Activated T-helper 1 cell treated with anti-CD3 and anti-CD28 coated beads, Interleukin-2, amount 50 U/mL, for 16 hours (primary cell): Measurements from ENCODE around the gene CYP27C1.

Experiments
- DNase-seq, 2 donors: peaks; one replicate each; pipeline ENCODE4 v3.0.0-alpha.2; 2020; ENCODE audit warnings: low read depth in 1 of 2, low spot score in 1 of 2

The CYP27C1 gene

GRCh38 chr2:127155028-127155581 is 65.0 kb downstream of the CYP27C1 start:
- no peak for DNase-seq

- DNase-seq, result no peak
Observed at GRCh38 chr2:127154396-127154795, 65.7 kb downstream of the CYP27C1 start.

DNA sequence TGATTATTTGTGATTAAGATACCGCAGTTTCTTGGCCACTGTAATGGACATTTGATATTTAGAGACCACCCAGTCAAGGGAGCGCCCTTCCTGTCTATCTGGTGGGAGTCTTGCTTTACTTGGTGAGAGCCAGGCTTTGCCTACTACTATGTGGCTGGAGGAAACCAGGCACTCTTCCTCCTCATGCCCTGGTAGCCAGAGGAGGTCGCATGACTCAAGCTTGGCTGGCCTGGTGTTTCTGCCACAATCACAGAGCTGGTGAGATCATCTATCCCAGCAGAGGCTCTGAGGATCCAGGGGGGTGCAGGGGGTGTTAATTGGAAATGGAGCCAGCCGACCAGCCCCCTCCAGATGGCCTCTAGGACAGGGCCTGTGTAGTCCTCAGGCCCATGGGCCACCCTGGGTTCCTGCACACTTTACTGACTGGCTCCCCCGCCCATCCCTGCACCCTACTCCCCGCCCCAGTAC is 66.4 kb downstream of the CYP27C1 start:
- DNase-seq, result no peak

- no peak for DNase-seq
Observed at GRCh38 chr2:127150996-127151395, 69.1 kb downstream of the CYP27C1 start.

DNA sequence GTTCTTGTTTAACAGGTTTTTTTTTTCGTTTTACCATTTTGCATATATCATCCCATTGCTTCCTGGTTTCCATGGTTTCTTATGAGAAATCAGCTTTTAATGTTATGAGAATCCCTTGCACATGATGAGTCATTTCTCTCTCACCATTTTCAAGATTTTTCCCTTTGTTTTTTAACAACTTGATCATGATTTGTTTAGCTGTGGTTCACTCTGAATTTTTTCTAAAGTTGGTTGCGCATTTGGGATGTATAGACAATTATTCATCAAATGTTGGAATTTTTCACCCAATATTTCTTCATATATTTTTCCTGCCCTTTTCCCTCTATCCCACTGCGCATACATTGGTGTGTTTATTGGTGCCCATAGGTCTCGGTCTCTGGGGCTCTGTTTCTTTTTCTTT is 70.7 kb downstream of the CYP27C1 start:
- DNase-seq, result no peak

- DNase-seq, result no peak
Observed at GRCh38 chr2:127146820-127147502, 73.1 kb downstream of the CYP27C1 start.

DNA sequence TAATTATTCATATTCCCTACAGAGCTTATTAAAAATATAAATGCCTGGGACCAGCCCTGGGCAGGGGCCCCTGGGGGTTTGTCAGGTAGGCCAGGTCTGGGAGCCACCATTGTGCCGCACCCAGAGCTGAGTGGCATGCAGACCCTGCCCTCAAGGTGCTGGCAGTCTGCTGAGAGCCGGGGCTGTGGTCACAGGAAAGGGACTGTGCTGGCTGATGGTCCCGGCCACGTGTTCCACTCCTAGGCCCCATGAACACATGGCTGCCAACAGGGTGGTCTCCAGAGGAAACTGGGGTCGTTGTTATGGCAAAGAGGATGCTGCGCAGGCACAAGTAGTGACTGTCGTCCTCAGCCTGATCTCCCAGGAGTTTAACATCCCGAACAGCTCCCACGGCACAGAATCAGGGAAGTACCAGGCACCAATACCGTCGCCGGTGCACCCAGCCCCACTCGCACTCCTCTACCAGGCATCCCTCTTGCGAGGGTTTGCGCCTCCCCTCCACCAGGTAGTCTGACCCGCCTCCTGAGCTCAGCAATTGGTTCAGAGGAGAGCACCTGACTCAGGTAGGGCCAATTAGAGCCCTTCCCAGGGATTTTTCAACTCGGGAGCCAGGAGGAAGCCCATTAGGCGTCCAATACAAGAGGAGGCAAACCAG is 73.9 kb downstream of the CYP27C1 start:
- DNase-seq, result no peak

GRCh38 chr2:127145280-127145895 is 74.7 kb downstream of the CYP27C1 start:
- DNase-seq, result no peak

DNA sequence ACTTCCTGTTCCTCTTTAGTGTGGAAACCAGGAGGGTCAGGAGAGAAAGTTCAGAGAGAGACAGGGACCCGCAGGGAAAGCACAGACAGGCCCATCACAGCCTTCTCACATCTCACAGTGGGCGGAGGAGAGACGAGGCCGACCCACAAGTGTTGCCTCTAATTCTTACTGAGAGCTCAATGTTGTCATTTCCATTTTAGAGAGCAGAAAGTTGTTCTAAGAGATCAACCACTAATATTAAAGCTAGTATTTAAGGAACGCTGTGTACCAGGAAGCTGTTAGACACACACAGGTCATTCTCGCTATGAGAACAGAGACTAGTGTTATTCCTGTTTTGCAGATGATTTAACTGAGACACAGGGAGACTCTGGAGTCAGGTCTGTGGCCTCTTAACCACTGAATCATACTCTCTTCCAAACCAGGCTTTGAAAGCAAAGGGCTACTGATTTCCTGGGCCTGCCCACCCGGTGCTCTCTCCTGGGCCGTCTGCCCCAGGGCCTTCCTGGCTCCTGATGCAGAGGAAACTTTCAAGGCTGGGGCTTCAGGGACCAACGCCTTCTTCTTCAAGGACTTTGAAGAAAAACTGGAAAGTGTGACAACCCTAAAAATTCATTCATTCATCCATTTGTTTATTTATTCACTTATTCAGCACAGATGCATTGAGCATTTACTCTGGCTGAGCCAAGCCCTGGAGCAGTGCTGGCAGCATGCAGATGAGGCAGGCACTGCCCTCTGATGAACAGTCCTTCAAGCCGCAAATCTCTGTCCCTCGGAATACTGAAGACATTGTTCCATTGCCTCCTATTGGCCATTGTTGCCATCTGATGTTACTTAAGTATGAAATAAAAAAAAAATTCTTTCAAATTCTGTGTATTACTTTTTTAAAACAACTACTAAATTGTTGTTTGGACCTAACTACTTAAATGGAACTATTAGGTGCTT is 76.0 kb downstream of the CYP27C1 start:
- no peak for DNase-seq

GRCh38 chr2:127142663-127143630 is 77.2 kb downstream of the CYP27C1 start:
- DNase-seq, result no peak

DNA sequence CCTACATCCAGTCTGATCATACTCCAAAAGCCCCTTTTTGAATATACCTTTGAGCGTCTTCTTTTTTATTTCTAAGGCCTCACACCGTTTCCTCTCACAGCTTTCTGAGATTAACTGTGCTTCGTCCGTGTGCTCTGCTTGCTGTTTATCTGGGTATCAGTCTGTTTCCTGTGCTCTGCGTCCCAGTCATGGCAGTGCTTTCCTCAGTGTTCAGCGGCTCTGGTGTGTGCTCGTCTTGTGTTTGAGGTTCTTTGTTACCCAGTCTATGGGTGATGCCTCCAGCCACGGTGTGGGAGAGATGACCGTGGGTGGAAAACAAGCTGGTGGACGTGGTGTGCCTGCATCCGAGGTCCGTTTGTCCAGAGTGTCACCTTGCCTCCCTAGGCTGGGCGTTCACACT is 79.6 kb downstream of the CYP27C1 start:
- DNase-seq, result no peak

GRCh38 chr2:127139766-127140165 is 80.3 kb downstream of the CYP27C1 start:
- no peak for DNase-seq

- no peak for DNase-seq
Observed at GRCh38 chr2:127138281-127138680, 81.8 kb downstream of the CYP27C1 start.

DNA sequence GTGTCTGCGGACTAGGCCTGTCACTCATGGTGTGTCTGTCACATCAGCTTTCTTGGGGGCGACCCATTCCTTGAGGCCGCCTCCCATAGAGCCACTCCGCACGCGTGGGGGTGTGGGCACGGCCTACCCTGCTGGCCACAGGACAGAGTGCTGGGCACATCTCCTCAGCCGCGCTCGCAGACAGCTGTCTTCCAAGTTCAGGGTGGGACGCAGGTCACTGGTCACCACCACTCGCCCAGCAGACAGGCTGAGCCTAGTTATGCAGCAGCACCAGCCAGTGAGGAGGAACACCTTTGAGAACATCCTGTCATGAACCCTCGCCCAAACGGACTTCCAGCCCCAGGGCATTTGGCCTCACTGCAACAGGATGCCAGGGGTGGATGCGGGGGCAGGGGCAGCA is 82.4 kb downstream of the CYP27C1 start:
- DNase-seq, result no peak

DNA sequence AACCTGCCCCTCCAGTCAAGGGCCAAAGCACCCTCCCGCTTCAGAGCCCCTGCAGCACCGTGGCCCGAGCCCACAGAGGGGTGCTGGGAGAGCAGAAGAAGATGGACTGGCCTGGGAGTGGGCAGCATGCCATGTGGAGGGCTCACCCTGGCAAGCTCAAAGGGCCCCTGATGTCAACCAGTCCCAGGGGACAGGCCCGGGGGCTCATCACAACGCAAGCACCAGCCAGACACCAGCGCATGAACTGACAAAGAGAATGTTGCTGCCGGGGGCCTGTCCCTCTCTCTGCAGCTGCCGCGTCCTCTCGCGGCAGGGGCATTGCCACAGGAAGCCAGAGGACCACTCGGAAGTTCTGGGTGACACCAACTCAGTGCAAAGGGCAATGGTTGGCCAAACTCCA is 82.9 kb downstream of the CYP27C1 start:
- DNase-seq, result no peak

DNA sequence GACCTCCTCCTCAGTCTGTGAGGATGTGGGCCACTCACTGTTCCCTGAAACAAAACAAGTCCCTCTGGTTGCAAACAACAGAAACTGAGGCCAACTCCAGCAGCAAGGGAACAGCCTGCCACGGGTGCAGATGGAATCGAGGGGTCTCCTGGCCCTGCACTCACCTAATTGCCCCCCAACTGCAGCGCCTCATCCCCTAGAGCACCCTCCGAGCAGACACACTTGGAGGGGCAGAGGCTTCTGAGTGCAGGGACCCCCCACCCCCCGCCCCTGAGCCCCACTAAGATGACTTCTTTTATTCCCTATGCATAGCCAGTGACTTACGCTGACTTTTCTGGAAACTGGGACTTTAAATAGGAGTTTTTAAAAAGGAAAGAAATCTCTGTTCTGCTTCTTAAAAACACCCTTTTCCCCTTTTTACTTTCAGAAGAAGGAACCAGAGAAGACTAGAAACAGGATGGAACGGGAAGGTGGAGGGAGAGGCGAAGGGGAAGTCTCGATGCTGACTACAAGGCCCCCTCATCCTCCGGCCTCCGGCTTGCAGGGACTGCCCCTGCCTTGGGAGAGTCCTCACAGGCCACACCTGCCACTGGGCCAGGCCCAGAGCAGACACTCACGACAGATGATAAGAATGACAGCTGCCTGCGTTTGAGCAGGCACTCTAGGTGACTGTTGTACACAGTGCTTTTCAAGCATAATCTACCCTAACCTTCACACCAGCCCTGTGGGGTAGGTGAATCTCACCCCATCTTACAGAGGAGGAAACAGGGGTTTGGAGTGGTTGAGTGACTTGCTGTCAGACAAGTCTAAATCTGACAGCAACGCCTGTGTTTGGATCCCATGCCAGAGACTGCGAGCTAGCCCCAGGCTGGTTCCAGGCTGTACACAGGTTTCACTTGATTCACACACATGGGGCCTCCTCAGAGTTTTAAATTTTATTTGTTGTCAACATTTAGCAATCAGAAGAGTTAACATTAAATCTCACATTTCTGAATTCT is 85.0 kb downstream of the CYP27C1 start:
- no peak for DNase-seq

DNA sequence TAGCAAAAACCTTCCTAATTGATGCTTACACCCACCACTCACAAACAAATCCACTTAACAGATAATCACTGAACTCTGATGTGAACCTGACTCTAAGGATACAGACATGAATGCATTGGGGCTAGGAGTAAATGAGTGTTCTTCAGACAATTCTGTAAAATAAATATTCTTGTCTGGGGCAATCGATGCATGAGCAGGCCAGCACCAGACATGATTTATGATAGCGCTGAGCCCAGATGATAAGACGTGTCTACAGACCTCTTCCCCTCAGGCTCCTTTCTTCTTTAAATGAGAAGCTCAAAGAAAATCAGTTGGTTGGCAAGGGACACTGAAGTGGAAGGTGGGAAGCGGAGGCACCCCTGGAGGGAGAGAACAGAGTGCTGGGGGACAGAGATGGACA is 85.9 kb downstream of the CYP27C1 start:
- DNase-seq, result no peak
